HG02981 (cell line): ENCODE measurements around the gene UBXN10.

Source experiments
- ATAC-seq: cut with Tn5 transposase; IDR thresholded peaks from one replicate; pipeline ENCODE4 v1.9.1; 2021; ENCODE audit warnings: mild to moderate bottlenecking, moderate library complexity; ENCODE audit not compliant: unreplicated experiment

UBXN10 gene

GRCh38 chr1:20182415-20182814 lies 3.5 kb upstream of the UBXN10 start:
- no peak for ATAC-seq

DNA sequence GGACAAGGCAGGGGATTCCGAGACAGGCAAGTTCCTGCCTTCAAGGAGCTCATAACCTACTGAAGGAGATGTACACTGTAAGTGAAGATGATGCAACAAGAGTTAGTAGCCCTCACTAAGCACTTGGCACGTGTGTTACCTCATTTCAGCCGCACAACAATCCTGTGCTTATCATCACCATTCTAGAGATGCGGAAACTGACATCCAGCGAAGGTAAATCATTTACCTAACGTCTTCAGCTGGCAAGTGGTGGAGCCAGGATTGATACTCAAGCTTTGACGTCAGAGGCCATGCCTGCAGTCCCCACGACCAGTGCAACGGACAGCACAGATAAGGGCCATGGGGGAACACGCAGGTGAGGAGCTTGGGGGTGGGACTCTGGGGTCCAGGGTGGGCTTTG lies 2.9 kb upstream of the UBXN10 start:
- ATAC-seq: no peak

DNA sequence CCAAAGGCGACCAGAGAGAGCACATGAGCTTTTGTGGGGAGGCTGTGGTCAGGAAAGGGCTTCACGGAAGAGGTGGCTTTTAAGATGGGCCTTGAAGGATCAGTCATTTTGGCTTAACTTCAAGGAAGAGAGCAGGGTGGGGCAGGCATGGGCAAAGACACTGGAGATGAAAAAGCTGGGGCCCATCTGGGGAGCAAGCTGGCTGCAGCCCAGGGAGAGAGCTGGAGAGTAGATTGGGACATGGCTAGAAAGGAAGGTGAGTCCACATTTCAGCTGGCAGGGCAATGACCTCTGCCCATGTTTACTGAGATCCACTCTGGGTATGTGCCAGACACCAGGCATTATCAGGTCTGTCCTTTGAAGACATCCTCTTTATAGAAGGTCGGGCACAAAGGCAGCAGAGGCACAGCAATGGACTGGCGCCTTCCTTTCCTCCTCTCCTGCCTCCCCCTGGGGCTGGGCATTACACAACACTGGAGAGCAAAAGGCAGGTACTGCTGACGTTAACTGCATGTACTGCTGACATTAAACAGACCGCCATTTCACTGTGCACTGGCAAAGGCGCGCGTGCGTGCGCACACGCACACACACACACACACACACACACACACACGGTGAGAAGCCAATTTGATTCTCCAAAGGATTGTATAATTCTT lies 2.2 kb upstream of the UBXN10 start:
- no peak for ATAC-seq

DNA sequence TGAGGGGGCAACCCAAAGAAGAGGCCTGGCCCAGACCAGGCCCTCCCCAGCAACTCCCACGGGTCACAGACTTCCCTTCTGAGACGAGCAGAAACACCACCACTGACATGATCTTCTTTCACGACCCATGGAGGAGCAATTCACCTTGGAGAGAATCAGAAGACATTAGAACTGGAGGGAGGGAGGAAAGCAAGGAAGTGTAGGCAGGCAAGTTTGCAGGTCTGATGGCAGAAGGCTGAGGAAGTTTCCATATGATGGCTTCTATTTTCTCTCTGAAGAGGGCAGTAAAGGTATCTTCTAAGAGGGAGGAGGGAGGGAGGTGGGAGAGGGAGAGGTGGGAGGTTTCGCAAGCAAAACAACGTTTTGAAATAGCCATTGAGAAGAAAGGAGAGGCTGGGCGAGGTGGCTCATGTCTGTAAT lies 1.4 kb upstream of the UBXN10 start:
- ATAC-seq: no peak

GRCh38 chr1:20184997-20185833 lies 681 bp upstream of the UBXN10 start:
- no peak for ATAC-seq

- no peak for ATAC-seq
These were observed 1.4 kb downstream of the UBXN10 start for GRCh38 chr1:20187103-20187812.

- ATAC-seq: no peak
These were observed 2.0 kb downstream of the UBXN10 start for GRCh38 chr1:20187813-20188454.

GRCh38 chr1:20188455-20188817 lies 2.5 kb downstream of the UBXN10 start:
- no peak for ATAC-seq

DNA sequence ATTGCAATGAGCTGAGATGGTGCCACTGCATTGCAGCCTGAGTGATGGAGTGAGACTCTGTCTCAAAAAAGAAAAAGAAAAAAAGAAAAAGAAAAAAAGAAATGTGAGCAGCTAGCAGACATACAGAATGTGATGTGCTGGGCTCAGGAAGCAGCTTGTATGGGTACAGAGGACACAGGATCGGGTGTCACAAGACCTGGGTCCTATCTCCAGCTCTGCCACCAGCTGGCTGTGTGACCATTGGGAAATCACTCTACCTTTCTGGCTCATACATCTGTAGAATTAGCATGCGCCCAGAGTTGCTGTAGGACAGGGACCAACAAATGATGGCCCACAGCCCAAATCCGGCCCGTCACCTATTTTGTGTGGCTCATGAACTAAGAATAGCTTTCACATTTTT lies 3.8 kb downstream of the UBXN10 start:
- no peak for ATAC-seq

- ATAC-seq: no peak
These were observed 4.6 kb downstream of the UBXN10 start for GRCh38 chr1:20190256-20191160.

DNA sequence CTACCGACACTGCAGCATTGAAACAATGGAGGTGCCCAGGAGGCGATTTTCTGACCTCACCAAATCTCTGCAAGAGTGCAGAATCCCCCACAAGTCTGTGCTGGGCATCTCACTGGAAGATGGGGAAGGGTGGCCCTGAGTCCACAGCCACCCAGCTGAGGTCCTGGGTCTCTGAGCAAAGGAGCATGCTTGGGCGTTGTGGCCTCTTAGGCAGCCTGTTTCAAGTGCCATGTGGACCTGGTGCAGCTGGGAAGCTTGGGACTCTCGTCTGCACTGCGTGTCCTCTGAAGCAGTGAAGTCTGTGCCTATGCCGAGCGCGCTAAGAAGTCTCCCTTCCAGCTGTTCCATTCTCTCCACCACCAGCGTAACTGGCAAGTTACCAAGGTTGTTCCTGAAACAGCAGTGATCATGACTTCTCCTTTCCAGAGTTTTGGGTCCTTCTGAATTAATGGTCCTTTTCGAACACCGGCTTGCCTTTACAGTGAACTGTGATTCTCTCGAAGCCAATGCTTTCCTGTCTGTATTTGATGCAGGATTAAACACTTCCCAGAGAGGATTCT lies 5.5 kb downstream of the UBXN10 start:
- ATAC-seq: no peak

GRCh38 chr1:20192364-20192763 lies 6.5 kb downstream of the UBXN10 start:
- no peak for ATAC-seq

DNA sequence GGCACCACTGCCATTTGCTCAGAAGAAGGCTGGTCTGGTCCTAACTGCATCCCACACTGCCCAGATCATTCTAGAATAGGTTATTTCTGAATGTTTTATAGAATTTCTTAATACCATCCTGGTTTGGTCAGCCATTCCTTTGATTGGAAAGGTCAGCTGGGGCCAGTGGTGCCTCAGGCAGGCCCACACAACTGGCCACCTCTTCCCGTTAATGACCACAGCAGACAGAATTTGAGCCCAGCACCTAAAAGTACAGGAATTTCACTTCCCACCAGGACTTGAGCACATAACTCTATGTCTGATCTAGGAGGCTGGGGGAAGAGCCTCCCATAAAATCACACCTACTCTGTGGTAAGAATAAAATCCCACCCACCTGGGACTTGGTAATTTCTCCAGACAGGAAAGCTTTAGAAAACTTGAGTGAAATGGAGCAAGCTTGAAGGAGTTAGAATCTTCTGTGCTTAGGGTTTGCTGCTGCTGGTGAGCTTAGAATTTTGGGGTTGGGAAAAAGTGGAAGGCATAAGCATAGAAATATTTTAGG lies 7.0 kb downstream of the UBXN10 start:
- no peak for ATAC-seq

DNA sequence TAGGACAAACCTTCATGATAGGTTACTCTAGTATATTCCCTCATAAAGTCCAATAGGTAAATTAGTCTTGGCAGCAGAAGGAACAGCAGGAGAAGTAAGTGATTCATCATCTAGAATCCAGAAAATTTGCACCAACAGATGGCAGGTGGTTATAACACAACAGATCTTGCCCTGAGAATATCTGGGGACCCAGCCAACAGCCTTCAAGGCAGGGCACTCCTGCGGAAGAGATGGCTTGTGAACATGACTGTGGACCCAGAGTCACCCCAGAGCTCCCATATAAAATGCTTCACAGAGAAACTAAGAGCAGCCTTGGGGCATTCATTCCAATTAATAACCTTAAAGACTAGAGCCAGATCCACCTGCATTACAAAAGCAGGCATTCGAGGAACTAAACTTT lies 8.3 kb downstream of the UBXN10 start:
- ATAC-seq: no peak

DNA sequence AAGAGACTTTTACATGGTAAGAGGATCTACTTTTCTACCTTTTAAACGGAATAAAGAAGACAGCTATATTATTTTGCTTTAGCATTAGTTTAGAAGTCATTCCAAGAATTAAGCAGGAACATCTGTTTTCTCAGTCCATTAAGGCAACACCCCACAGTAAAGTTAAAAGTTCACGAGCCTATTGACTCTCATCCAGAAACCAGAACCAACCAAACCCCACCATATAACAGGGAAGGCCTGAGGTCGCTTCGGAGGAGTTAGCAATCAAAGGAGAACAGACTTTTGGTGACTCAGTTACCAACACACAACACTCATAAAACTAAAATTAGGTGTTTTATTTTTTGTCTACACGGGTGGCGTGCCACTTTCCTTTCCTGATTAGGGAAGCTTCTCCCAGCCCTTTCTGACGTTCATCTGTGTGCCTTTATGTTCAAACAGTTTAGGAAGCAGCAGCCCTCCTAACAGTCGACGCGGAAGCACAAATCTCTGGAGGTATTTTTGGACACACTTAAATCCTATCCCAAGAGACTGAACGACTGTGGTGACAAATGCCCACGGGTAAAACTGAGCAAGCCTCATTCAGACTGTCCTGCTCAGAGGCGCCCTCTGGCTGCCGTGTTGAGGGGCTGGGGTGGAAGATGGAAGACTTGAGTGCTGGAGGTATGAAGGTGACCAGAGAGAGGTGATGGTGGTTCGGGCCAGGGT lies 9.0 kb downstream of the UBXN10 start:
- ATAC-seq: no peak

DNA sequence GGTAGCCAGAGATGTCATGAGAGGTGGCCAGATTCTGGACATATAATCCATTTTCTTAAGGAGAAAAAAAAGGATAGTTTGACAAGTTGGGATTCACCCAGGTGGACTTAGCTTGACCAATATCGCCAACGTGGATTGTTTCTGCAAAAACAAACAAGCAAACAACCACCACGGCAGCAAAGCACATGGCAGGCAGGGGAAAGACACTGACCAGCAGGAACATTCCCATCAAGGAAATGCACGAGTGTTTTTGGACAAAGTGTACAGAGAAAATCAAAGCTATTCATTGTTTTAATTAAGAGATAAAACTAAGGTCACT lies 9.5 kb downstream of the UBXN10 start:
- ATAC-seq: no peak

- no peak for ATAC-seq
These were observed 11.5 kb downstream of the UBXN10 start for GRCh38 chr1:20197329-20197791.

GRCh38 chr1:20198296-20198695 lies 12.4 kb downstream of the UBXN10 start:
- ATAC-seq: no peak

GRCh38 chr1:20198918-20199317 lies 13.0 kb downstream of the UBXN10 start:
- ATAC-seq: no peak
